Gastroesophageal sphincter (tissue), 4 donors: ENCODE results near the gene PCDHGA11. TPM values are rescaled to one million over a fixed set of nuclear protein-coding genes. Genes with fewer than 3 reads are reported as not detected.
"Not testable (repeated sequence)": the region's sequence is repeated elsewhere in the genome, so short reads cannot be mapped to it uniquely, and the experiment has no call there.

Experiments used
- ATAC-seq: fragments of 150-250 bp; one replicate; pipeline ENCODE4 v1.9.1; 2016; ENCODE audit warnings: mild to moderate bottlenecking, moderate library complexity
- H3K27ac ChIP-seq, 4 donors: fragments of 200-600 bp; sonication (generic) in 3 of 4; 1 replicate in 3 of 4; 2 replicates in 1 of 4; pipeline ENCODE4 v1.5.1; 2016 to 2019
- H3K27me3 ChIP-seq: fragments of 200-600 bp; sonication (generic); one replicate; pipeline ENCODE4 v1.5.1; 2019
- H3K36me3 ChIP-seq, 2 donors: fragments of 200-600 bp; sonication (generic); one replicate each; pipeline ENCODE4 v1.5.1; 2019; ENCODE audit warnings: control low read depth in 1 of 2
- H3K4me1 ChIP-seq, 3 donors: fragments of 200-600 bp; sonication (generic); 1 replicate in 2 of 3; 2 replicates in 1 of 3; pipeline ENCODE4 v1.5.1; 2016 to 2019; ENCODE audit warnings: control low read depth in 2 of 3
- H3K4me3 ChIP-seq, 2 donors: fragments of 200-600 bp; sonication (generic); one replicate each; pipeline ENCODE4 v1.5.1; 2019; ENCODE audit warnings: mild to moderate bottlenecking in 1 of 2, moderate library complexity in 1 of 2
- H3K9me3 ChIP-seq, 3 donors: fragments of 200-600 bp; sonication (generic); one replicate each; pipeline ENCODE4 v1.5.1; 2017 to 2019; ENCODE audit warnings: control low read depth in 2 of 3
- EP300 ChIP-seq: sonication (generic); formaldehyde crosslinking; IDR thresholded peaks from one replicate; pipeline ENCODE4 v1.6.1; 2017; ENCODE audit warnings: antibody characterized with exemption, mild to moderate bottlenecking
- POLR2A ChIP-seq, 2 donors: fragments of 450-650 bp; IDR thresholded peaks; one replicate each; pipeline ENCODE4 v1.6.1; 2017; ENCODE audit warnings: antibody characterized with exemption in 2 of 2, mild to moderate bottlenecking in 2 of 2, moderate library complexity in 1 of 2
- POLR2AphosphoS5 ChIP-seq: sonication (generic); formaldehyde crosslinking; IDR thresholded peaks from one replicate; pipeline ENCODE4 v1.6.1; 2017; ENCODE audit warnings: antibody characterized with exemption
- WGBS, 2 donors: methylation state at CpG; one replicate each; pipeline ENCODE4 v1.1.5; 2018; ENCODE audit warnings: low coverage in 1 of 2; 5-methylcytosine and 5-hydroxymethylcytosine counted together
- total RNA-seq, 4 donors: library from RNA; depleted of rRNA; stranded (reverse); fragments of >200 nt; gene quantifications; one replicate each; pipeline ENCODE4 v1.1.0, GENCODE V29; 2016
- TF ChIP-seq, protein P1 (sequence below), 4 experiments: fragments of 200-600 bp in 2 of 4; fragments of 450-650 bp in 2 of 4; sonication (generic) in 1 of 4; IDR thresholded peaks; one replicate each; pipeline ENCODE4 v1.5.1; 2017 to 2019; ENCODE audit warnings: antibody characterized with exemption in 4 of 4, mild to moderate bottlenecking in 2 of 4, moderate library complexity in 2 of 4

Gene PCDHGA11
- total RNA-seq, 4 donors from 2014 or later, result 1.9 to 12.3 (median 3.9) TPM

DNA sequence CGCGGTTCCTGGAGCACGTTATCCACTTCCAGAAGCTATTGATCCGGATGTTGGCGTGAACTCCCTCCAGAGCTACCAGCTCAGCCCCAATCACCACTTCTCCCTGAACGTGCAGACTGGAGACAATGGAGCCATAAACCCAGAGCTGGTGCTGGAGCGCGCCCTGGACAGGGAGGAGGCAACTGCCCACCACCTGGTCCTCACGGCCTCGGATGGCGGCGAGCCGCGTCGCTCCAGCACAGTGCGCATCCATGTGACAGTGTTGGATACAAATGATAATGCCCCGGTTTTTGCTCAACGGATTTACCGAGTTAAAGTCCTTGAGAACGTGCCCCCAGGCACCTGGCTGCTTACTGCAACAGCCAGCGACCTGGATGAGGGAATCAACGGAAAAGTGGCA is 17.5 kb upstream of the PCDHGA11 start:
- peaks cover 0 to 4% (median 0%) of the 10 kb centered on the region in 3 donors for H3K4me1 ChIP-seq
- peaks cover 8% of the 10 kb centered on the region for H3K27me3 ChIP-seq
- peaks cover 0 to 22% of the 10 kb centered on the region in 2 donors for H3K36me3 ChIP-seq
- peaks cover 3 to 98% (median 15%) of the 10 kb centered on the region in 3 donors for H3K9me3 ChIP-seq
- WGBS, 2 donors, result 21 to 25% methylated on average over 5 to 22 of the region's 22 CpGs
- no peak overlapping the region for H3K27ac ChIP-seq
- no peak for ATAC-seq
- peak overlapping the region in 1 of 2 donors; percentile 34 for H3K4me3 ChIP-seq
- no peak for TF ChIP-seq EP300
- TF ChIP-seq, protein P1, sequence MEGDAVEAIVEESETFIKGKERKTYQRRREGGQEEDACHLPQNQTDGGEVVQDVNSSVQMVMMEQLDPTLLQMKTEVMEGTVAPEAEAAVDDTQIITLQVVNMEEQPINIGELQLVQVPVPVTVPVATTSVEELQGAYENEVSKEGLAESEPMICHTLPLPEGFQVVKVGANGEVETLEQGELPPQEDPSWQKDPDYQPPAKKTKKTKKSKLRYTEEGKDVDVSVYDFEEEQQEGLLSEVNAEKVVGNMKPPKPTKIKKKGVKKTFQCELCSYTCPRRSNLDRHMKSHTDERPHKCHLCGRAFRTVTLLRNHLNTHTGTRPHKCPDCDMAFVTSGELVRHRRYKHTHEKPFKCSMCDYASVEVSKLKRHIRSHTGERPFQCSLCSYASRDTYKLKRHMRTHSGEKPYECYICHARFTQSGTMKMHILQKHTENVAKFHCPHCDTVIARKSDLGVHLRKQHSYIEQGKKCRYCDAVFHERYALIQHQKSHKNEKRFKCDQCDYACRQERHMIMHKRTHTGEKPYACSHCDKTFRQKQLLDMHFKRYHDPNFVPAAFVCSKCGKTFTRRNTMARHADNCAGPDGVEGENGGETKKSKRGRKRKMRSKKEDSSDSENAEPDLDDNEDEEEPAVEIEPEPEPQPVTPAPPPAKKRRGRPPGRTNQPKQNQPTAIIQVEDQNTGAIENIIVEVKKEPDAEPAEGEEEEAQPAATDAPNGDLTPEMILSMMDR (IDR thresholded peaks at IDR 0.05), result no peak
- TF ChIP-seq POLR2A (IDR thresholded peaks at IDR 0.05), result no peak
- TF ChIP-seq POLR2AphosphoS5, result no peak

DNA sequence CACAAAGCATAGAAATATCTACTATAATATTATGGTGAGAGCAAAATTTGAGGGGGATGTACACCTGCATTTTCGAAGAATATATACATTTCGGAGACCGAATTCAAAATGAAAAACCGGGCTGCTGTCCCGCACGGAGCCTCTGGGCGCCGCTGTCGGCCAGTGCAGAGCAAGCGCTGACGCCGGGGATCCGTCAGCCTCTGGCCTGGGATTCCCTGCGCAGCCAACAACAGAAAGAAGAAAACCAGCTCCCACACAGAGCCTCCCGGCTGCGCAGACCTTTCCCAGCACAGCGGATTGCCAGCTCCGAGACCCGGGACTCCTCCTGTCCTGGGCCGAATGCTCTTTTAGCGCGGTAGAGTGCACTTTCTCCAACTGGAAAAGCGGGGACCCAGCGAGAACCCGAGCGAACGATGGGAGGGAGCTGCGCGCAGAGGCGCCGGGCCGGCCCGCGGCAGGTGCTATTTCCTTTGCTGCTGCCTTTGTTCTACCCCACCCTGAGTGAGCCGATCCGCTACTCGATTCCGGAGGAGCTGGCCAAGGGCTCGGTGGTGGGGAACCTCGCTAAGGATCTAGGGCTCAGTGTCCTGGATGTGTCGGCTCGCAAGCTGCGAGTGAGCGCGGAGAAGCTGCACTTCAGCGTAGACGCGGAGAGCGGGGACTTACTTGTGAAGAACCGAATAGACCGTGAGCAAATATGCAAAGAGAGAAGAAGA is 12.9 kb upstream of the PCDHGA11 start, which contains the start of gene PCDHGB6:
Gene PCDHGB6, plus strand, starts transcription at position 232 of the 716 bp plus-strand sequence. Its CDS starts 182 bp downstream, at position 414.
- not testable (repeated sequence) for H3K27me3 ChIP-seq, ATAC-seq, H3K4me1 ChIP-seq
- Histone ChIP-seq H3K36me3 (peaks cover 0 to 33% of the 10 kb centered on the region in 2 donors), H3K9me3 (peaks cover 0 to 99% (median 21%) of the 10 kb centered on the region in 3 donors), H3K27ac (peak within 1 kb of the TSS in 2 of 4 donors; percentile 35 to 48), H3K4me3 (peak within 1 kb of the TSS; percentile 16 to 41)
- whole genome bisulfite sequencing, 2 donors, result 10 to 20% methylated on average over 15 to 18 of the region's 51 CpGs
- TF ChIP-seq, protein P1 (IDR thresholded peaks at IDR 0.05), result peak in 3 of 4 experiments; percentile 23 to 55 (median 33)

DNA sequence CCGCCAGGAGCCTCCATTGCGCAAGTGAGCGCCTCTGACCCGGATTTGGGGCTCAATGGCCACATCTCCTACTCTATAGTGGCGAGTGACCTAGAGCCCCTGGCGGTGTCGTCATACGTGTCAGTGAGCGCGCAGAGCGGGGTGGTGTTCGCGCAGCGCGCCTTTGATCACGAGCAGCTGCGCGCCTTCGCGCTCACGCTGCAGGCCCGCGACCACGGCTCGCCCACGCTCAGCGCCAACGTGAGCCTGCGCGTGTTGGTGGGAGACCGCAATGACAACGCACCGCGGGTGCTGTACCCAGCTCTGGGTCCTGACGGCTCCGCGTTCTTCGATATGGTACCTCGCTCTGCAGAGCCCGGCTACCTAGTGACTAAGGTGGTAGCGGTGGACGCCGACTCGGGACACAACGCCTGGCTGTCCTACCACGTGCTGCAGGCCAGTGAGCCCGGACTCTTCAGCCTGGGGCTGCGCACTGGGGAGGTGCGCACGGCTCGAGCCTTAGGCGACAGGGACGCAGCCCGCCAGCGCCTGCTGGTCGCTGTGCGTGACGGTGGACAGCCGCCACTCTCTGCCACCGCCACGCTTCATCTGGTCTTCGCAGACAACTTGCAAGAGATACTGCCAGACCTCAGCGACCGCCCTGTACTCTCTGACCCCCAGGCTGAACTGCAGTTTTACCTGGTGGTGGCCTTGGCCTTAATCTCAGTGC is 11.1 kb upstream of the PCDHGA11 start:
- no peak for ATAC-seq
- 13 to 37% methylated on average over 2 to 3 of the region's 64 CpGs for WGBS, 2 donors
- TF ChIP-seq POLR2A (IDR thresholded peaks at IDR 0.05) (no peak), EP300 (no peak), POLR2AphosphoS5 (no peak)
- TF ChIP-seq, protein P1 (IDR thresholded peaks at IDR 0.05), result no peak
- Histone ChIP-seq H3K36me3 (peaks cover 0 to 36% of the 10 kb centered on the region in 2 donors), H3K27ac (no peak overlapping the region), H3K9me3 (peaks cover 0 to 99% (median 19%) of the 10 kb centered on the region in 3 donors), H3K27me3 (peaks cover 8% of the 10 kb centered on the region), H3K4me1 (no peaks in the 10 kb centered on the region), H3K4me3 (peak overlapping the region in 1 of 2 donors; percentile 1)

DNA sequence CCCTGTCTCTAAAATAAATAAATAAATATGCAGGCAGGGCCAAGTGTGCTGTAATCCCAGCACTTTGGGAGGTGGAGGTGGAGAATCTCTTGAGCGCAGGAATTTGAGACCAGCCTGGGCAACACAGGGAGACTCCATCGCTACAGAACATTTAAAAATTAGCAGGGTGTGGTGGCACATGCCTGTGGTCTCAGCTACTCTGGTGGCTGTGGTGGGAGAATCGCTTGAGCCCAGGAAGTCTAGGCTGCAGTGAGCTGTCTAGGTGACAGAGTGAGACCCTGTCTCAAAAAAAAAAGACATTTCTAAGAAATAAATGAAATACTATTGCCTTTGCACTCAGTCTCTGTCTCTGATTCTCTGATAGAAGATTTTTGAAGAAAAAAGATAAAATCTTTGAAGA is 9.3 kb upstream of the PCDHGA11 start:
- TF ChIP-seq, protein P1 (IDR thresholded peaks at IDR 0.05), result no peak
- TF ChIP-seq POLR2A (IDR thresholded peaks at IDR 0.05) (no peak), POLR2AphosphoS5 (no peak), EP300 (no peak)
- no peak for ATAC-seq
- WGBS, 2 donors, result 33 to 56% methylated on average over 2 to 3 of the region's 3 CpGs
- Histone ChIP-seq H3K27ac (no peak overlapping the region), H3K9me3 (peaks cover 0 to 97% (median 13%) of the 10 kb centered on the region in 3 donors), H3K36me3 (peaks cover 0 to 31% of the 10 kb centered on the region in 2 donors), H3K27me3 (peaks cover 8% of the 10 kb centered on the region), H3K4me3 (no peak overlapping the region), H3K4me1 (no peaks in the 10 kb centered on the region)
